ENCODE results near the gene ADARB2.

DNA sequence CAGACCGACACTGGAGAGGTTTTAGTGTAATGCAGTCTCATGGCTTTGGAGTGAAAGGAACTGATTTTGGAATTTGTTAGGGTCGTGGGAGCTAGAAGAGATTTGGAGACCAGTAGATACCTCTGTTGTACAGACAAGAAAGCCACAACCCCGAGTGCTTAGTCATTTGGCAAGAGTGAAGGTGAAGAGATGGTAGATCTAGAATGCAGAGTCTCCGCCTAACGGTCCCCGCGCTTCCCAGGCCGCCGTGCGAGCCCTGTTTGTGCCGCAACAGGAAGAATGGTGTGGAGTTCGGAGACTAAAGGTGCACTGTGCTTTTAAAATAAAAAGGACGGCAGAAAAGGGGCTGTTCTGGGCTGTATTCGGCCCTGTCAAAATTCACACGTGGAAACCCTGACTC lies 186.7 kb downstream of the ADARB2 start:
- TF ChIP-seq ZZZ3 (IDR thresholded peaks at IDR 0.05; ENCODE audit: control insufficient read depth, insufficient read length, low read depth) = no peak
- TF ChIP-seq, protein P1, sequence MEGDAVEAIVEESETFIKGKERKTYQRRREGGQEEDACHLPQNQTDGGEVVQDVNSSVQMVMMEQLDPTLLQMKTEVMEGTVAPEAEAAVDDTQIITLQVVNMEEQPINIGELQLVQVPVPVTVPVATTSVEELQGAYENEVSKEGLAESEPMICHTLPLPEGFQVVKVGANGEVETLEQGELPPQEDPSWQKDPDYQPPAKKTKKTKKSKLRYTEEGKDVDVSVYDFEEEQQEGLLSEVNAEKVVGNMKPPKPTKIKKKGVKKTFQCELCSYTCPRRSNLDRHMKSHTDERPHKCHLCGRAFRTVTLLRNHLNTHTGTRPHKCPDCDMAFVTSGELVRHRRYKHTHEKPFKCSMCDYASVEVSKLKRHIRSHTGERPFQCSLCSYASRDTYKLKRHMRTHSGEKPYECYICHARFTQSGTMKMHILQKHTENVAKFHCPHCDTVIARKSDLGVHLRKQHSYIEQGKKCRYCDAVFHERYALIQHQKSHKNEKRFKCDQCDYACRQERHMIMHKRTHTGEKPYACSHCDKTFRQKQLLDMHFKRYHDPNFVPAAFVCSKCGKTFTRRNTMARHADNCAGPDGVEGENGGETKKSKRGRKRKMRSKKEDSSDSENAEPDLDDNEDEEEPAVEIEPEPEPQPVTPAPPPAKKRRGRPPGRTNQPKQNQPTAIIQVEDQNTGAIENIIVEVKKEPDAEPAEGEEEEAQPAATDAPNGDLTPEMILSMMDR (IDR thresholded peaks at IDR 0.05 in 2 of 3, conservative IDR thresholded peaks at IDR 0.05 in 1 of 3; ENCODE audit: control insufficient read depth in 2 of 3, extremely low read depth in 1 of 3, insufficient read depth in 1 of 3, low read depth in 3 of 3, low read length in 3 of 3) = no peak
- TF ChIP-seq IKZF1 (conservative IDR thresholded peaks at IDR 0.05) = no peak
- TF ChIP-seq NFXL1 (IDR thresholded peaks at IDR 0.05; ENCODE audit: borderline replicate concordance) = no peak
- TF ChIP-seq BRCA1 (IDR thresholded peaks at IDR 0.05; ENCODE audit: low read depth, low read length) = no peak

Measured in GM12878 (cell line).